PC-9 (cell line): ENCODE data around the gene TLR6. TPM values are rescaled to one million over a fixed set of nuclear protein-coding genes. Genes with fewer than 3 reads are reported as not detected.

Source experiments
- BruUV-seq: library from RNA; stranded (reverse); fragments of 400-500 nt; replicated peaks from 2 replicates; lab custom pipeline; 2021; lab: Mats Ljungman, UMichigan
- CTCF ChIA-PET: fragments of 300-600 bp; sonication (Branson Sonifier 250); formaldehyde crosslinking; loops from one replicate; lab custom pipeline; 2022; ENCODE audit warnings: antibody characterized with exemption; lab: Charles Lee
- POLR2A ChIA-PET: fragments of 300-600 bp; sonication (Branson Sonifier 250); formaldehyde crosslinking; loops from one replicate; lab custom pipeline; 2022; ENCODE audit warnings: antibody characterized with exemption; ENCODE audit not compliant: unreplicated experiment; lab: Charles Lee
- DNase-seq, 2 experiments: peaks; one replicate each; pipeline versions ENCODE4 v3.0.0 to v3.0.0-alpha.2; 2015 to 2022; ENCODE audit warnings: mixed read lengths in 1 of 2
- H2AFZ ChIP-seq: fragments of 200-600 bp; sonication (generic); 2 replicates; pipeline ENCODE4 v1.8.1; 2017; ENCODE audit warnings: antibody characterized with exemption
- H3F3A ChIP-seq: fragments of 200-600 bp; sonication (generic); 2 replicates; pipeline ENCODE4 v1.8.1; 2017; ENCODE audit warnings: antibody characterized with exemption, mild to moderate bottlenecking, low read depth; ENCODE audit not compliant: insufficient read depth
- H3K27ac ChIP-seq: fragments of 200-600 bp; sonication (generic); 2 replicates; pipeline ENCODE4 v1.6.1; 2016; ENCODE audit warnings: mixed run types
- H3K27me3 ChIP-seq: fragments of 200-600 bp; sonication (generic); 2 replicates; pipeline ENCODE4 v1.6.1; 2016; ENCODE audit warnings: low read depth, mixed run types; ENCODE audit not compliant: insufficient read depth
- H3K36me3 ChIP-seq: fragments of 200-600 bp; sonication (generic); 2 replicates; pipeline ENCODE4 v1.6.1; 2016; ENCODE audit warnings: low read depth, mixed run types
- H3K4me1 ChIP-seq: fragments of 200-600 bp; sonication (generic); replicated peaks from 2 replicates; pipeline ENCODE4 v1.6.1; 2016; ENCODE audit warnings: mixed run types; ENCODE audit not compliant: insufficient read depth
- H3K4me2 ChIP-seq: fragments of 200-600 bp; sonication (generic); 2 replicates; pipeline ENCODE4 v1.6.1; 2017; ENCODE audit warnings: mixed run types
- H3K4me3 ChIP-seq: fragments of 200-600 bp; sonication (generic); 2 replicates; pipeline ENCODE4 v1.6.1; 2016; ENCODE audit warnings: mixed run types
- H3K79me2 ChIP-seq: fragments of 200-600 bp; sonication (generic); 2 replicates; pipeline ENCODE4 v1.6.1; 2017; ENCODE audit warnings: low read depth, mixed run types
- H3K9me2 ChIP-seq: fragments of 200-600 bp; sonication (generic); 2 replicates; pipeline ENCODE4 v1.8.1; 2017; ENCODE audit warnings: mild to moderate bottlenecking; ENCODE audit not compliant: insufficient read depth
- H3K9me3 ChIP-seq: fragments of 200-600 bp; sonication (generic); 2 replicates; pipeline ENCODE4 v1.8.1; 2016; ENCODE audit warnings: low read depth; ENCODE audit not compliant: insufficient read depth
- H4K20me1 ChIP-seq: fragments of 200-600 bp; sonication (generic); 2 replicates; pipeline ENCODE4 v1.8.1; 2017; ENCODE audit not compliant: insufficient read depth
- EZH2 ChIP-seq: fragments of 200-600 bp; sonication (generic); IDR thresholded peaks from 2 replicates; pipeline ENCODE4 v1.8.0; 2017; ENCODE audit warnings: antibody characterized with exemption, low read depth
- intact Hi-C: fragments of 100-400 bp; cut with micrococcal nuclease; formaldehyde crosslinking; loops from one replicate; pipeline ENCODE4 v1.10.0; 2022; ENCODE audit not compliant: unreplicated experiment
- total RNA-seq: library from RNA; stranded (reverse); gene quantifications from 2 replicates; pipeline ENCODE4 v1.2.3, GENCODE V29; 2021
- TF ChIP-seq, protein P1 (sequence below): fragments of 200-600 bp; sonication (generic); conservative IDR thresholded peaks from 2 replicates; pipeline ENCODE4 v1.6.1; 2017; ENCODE audit warnings: mixed run types, antibody characterized with exemption, mild to moderate bottlenecking, moderate library complexity

TLR6 gene
- total RNA-seq, 1 experiment from 2014 or later: 9.3 TPM

DNA sequence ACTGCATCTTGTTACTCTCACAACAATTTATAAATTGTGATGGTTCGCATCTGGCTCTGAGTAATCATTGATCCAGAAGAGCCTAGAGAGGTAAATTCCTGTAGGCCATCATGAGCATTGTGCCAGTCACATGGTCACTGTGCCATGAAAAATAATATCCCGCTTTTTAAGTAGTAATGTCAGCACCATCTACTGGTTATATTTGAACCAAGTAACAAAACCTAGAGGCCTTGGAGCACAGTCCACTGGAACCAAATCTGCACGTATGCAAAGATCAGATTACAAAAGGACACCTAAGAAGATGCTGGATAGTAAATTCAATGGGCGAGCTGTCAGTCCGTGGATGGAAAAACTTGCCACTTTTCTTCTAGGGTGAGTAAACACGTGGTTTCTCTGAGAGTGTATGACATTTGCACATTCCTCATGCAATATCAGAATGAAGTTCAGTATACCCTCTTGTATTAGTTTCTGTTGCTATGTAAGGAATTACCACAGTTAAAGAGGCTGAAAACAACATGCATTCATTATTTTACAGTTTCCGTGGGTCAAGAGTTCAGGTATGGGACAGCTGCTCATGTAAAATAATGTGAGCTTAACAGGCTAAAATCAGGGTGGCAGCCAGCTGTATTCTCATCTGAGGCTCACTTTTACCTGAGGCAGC lies 37.8 kb upstream of the TLR6 start:
- H3K36me3 ChIP-seq: no peaks in the 10 kb centered on the region
- no peak overlapping the region for H3K4me2 ChIP-seq
- DNase-seq: no peak
- CTCF ChIA-PET: no interaction called here
- TF ChIP-seq, protein P1, sequence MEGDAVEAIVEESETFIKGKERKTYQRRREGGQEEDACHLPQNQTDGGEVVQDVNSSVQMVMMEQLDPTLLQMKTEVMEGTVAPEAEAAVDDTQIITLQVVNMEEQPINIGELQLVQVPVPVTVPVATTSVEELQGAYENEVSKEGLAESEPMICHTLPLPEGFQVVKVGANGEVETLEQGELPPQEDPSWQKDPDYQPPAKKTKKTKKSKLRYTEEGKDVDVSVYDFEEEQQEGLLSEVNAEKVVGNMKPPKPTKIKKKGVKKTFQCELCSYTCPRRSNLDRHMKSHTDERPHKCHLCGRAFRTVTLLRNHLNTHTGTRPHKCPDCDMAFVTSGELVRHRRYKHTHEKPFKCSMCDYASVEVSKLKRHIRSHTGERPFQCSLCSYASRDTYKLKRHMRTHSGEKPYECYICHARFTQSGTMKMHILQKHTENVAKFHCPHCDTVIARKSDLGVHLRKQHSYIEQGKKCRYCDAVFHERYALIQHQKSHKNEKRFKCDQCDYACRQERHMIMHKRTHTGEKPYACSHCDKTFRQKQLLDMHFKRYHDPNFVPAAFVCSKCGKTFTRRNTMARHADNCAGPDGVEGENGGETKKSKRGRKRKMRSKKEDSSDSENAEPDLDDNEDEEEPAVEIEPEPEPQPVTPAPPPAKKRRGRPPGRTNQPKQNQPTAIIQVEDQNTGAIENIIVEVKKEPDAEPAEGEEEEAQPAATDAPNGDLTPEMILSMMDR: no peak; the same call in 1 of the 2 replicates
- TF ChIP-seq EZH2: no peak
- H3K9me2 ChIP-seq: no peaks in the 10 kb centered on the region
- peaks cover 12% of the 10 kb centered on the region for H3K4me1 ChIP-seq
- no peaks in the 10 kb centered on the region for H4K20me1 ChIP-seq
- BruUV-seq: no TSS peak
- no peak overlapping the region for H3K27ac ChIP-seq
- H2AFZ ChIP-seq: no peak overlapping the region
- H3K27me3 ChIP-seq: no peaks in the 10 kb centered on the region
- H3K4me3 ChIP-seq: no peak overlapping the region
- POLR2A ChIA-PET: no interaction called here
- H3F3A ChIP-seq: peaks cover 8% of the 10 kb centered on the region; the same call in 1 of the 2 replicates
- no peaks in the 10 kb centered on the region for H3K79me2 ChIP-seq
- no peaks in the 10 kb centered on the region for H3K9me3 ChIP-seq
- intact Hi-C loops: no loop called here

DNA sequence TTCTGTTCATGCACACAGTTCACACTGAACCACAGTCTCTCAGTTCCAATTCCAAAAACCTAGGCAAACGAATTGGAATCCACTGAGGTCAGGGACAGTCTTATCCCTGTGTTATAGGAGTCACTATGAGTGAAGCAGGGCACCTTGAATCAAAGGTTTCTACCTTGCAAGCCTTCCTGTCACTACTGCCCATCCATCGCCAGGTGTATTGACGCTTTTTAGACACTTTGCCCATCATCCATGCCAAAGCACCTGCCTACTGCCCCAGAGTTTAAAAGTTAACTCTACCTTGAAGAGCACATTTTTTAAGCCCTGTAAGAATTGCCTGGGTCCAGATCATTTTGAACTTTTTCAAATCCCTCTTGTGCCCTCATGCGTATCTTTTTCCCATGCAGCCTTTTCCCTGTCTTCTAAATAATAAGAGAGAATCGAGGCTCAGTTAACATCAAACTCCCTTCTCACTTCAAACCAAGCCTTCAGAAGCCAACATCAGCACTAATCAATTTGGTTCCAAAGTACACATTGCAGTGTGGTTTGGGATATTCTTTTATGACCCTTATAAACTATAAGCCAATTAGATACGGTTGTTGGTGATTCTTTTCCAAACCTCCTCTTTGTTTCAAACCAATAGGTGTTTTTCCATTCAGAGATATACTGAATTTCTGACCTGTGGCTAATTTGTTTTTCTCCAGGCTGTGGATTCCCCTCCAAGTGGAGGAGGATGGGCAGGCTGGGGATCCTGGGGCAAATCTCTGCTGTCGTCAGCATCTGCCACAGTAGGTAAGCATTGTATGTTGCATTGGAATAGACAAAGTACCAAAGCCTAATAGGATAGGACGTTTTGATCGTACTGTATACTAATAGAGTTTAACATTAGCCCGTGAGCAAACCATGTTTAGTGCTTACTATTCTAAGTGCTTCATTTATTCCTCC lies 34.7 kb upstream of the TLR6 start:
- peaks cover 24% of the 10 kb centered on the region for H3K4me1 ChIP-seq
- no peak overlapping the region for H3K4me2 ChIP-seq
- no peaks in the 10 kb centered on the region for H3K27me3 ChIP-seq
- H3K9me3 ChIP-seq: no peaks in the 10 kb centered on the region
- H3F3A ChIP-seq: peaks cover 9% of the 10 kb centered on the region
- BruUV-seq: no TSS peak
- no peaks in the 10 kb centered on the region for H3K9me2 ChIP-seq
- H4K20me1 ChIP-seq: no peaks in the 10 kb centered on the region
- H3K4me3 ChIP-seq: no peak overlapping the region
- no peak overlapping the region for H3K27ac ChIP-seq
- ChIA-PET POLR2A (interaction anchor here (0.6 to 0.7 kb wide), 2 partner anchors 10 to 12 kb away, joined by 7 read pairs; no protein-coding TSS in a partner anchor), CTCF (no interaction called here)
- no peak overlapping the region for H2AFZ ChIP-seq
- DNase-seq: no peak
- intact Hi-C loops: no loop called here
- no peaks in the 10 kb centered on the region for H3K36me3 ChIP-seq
- H3K79me2 ChIP-seq: no peaks in the 10 kb centered on the region
- TF ChIP-seq, protein P1: no peak
- TF ChIP-seq EZH2: no peak

DNA sequence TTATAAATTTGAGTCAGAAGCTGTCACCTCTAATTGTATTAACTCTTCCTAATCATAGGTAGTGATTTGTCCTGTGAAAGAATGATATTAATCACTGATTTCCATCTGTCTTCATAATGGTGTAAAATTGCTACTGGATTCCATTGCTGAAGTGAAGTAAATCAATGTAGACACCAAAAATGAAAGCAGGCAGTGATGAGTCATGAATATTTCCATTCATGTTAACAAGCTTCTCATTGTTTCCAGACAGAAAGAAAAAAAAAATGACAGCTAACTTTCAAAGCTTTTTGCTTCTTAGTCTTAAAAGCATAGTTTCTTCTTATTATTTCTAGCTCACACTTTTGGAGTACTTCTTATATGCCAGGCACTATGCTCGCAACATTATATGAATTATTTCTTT lies 32.5 kb upstream of the TLR6 start:
- intact Hi-C loops: no loop called here
- no TSS peak for BruUV-seq
- H3K4me2 ChIP-seq: peak overlapping the region; percentile 11; the same call in 1 of the 2 replicates
- H3F3A ChIP-seq: peaks cover 9% of the 10 kb centered on the region
- no peak overlapping the region for H3K4me3 ChIP-seq
- H2AFZ ChIP-seq: no peak overlapping the region
- no peaks in the 10 kb centered on the region for H3K79me2 ChIP-seq
- ChIA-PET POLR2A (interaction anchor here (0.5 to 0.7 kb wide), 8 partner anchors 9 to 1427 kb away, joined by 3 to 9 read pairs (median 4); no protein-coding TSS in a partner anchor), CTCF (interaction anchor here (0.6 to 0.7 kb wide), 2 partner anchors 18 to 132 kb away, joined by 5 to 8 read pairs; no protein-coding TSS in a partner anchor)
- peak in 1 of 2 experiments; percentile 83 for DNase-seq
- no peaks in the 10 kb centered on the region for H3K36me3 ChIP-seq
- H3K27ac ChIP-seq: peak overlapping the region; percentile 61
- no peaks in the 10 kb centered on the region for H3K9me3 ChIP-seq
- no peaks in the 10 kb centered on the region for H3K27me3 ChIP-seq
- TF ChIP-seq, protein P1: no peak
- no peaks in the 10 kb centered on the region for H4K20me1 ChIP-seq
- no peaks in the 10 kb centered on the region for H3K9me2 ChIP-seq
- peaks cover 24% of the 10 kb centered on the region for H3K4me1 ChIP-seq
